Smooth muscle cell of the coronary artery (primary cell): ENCODE measurements around the gene PRB2. TPM values are rescaled to one million over a fixed set of nuclear protein-coding genes. Genes with fewer than 3 reads are reported as not detected.

ENCODE experiments used
- total RNA-seq: library from RNA; depleted of rRNA; stranded (reverse); fragments of >200 nt; gene quantifications from 2 replicates; pipeline ENCODE4 v1.2.3, GENCODE V29; 2014; ENCODE audit warnings: low replicate concordance

PRB2 gene
- not detected in 2 replicates for total RNA-seq

GRCh38 chr12:11395467-11395866 is at the start of gene PRB2:
Gene PRB2 (minus strand): TSS chr12:11395567. CDS start chr12:11395529, 38 bp downstream.

Other genes starting within 250 kb of the PRB2 start
- gene SMIM10L1, start 224.4 kb downstream of the PRB2 start, total RNA-seq, result 2.3 and 5.3 TPM in 2 replicates
- gene TAS2R42, start 208.6 kb downstream of the PRB2 start, total RNA-seq, result not detected in 2 replicates
- gene PRB3, start 125.9 kb downstream of the PRB2 start, total RNA-seq, result not detected in 2 replicates
- gene PRB4, start 85.1 kb downstream of the PRB2 start, total RNA-seq, result not detected in 2 replicates